Activated T-cell treated with anti-CD3 and anti-CD28 coated beads, Interleukin-2, amount 50 U/mL, for 24 hours (primary cell): ENCODE results near the gene TIAL1.

Experiments
- DNase-seq: peaks from one replicate; pipeline ENCODE4 v3.0.0-alpha.2; 2020
- H3K27ac Mint-ChIP-seq: 2 replicates; pipeline ENCODE4 v1.8.0; 2020; ENCODE audit warnings: mild to moderate bottlenecking, mixed read lengths
- H3K27me3 Mint-ChIP-seq: 2 replicates; pipeline ENCODE4 v1.8.0; 2020; ENCODE audit warnings: mixed read lengths
- H3K36me3 Mint-ChIP-seq: 2 replicates; pipeline ENCODE4 v1.8.0; 2020; ENCODE audit warnings: low read depth, mixed read lengths
- H3K4me1 Mint-ChIP-seq: 2 replicates; pipeline ENCODE4 v1.8.0; 2020; ENCODE audit warnings: low read depth, mixed read lengths
- H3K4me3 Mint-ChIP-seq: 2 replicates; pipeline ENCODE4 v1.8.0; 2020; ENCODE audit warnings: mild to moderate bottlenecking, moderate library complexity, mixed read lengths
- H3K9me3 Mint-ChIP-seq: 2 replicates; pipeline ENCODE4 v1.8.0; 2020; ENCODE audit warnings: mixed read lengths

TIAL1 gene, protein sequence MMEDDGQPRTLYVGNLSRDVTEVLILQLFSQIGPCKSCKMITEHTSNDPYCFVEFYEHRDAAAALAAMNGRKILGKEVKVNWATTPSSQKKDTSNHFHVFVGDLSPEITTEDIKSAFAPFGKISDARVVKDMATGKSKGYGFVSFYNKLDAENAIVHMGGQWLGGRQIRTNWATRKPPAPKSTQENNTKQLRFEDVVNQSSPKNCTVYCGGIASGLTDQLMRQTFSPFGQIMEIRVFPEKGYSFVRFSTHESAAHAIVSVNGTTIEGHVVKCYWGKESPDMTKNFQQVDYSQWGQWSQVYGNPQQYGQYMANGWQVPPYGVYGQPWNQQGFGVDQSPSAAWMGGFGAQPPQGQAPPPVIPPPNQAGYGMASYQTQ

GRCh38 chr10:119596537-119597404, at the start of gene TIAL1:
Gene TIAL1, minus strand, starts transcription at chr10:119596964. Its CDS starts 499 bp downstream, at chr10:119596465.
- Mint-ChIP-seq H3K36me3 (peaks cover 87% of the 10 kb centered on the region), H3K4me1 (peaks cover 52% of the 10 kb centered on the region), H3K9me3 (no peaks in the 10 kb centered on the region), H3K27me3 (no peaks in the 10 kb centered on the region), H3K27ac (peak within 1 kb of the TSS; percentile 98), H3K4me3 (peak within 1 kb of the TSS; percentile 96)
- DNase-seq = peak; percentile 92

- H3K36me3 Mint-ChIP-seq = no peaks in the 10 kb centered on the region
- H3K27ac Mint-ChIP-seq = no peak overlapping the region
- peaks cover 27% of the 10 kb centered on the region for H3K4me1 Mint-ChIP-seq
- no peak for DNase-seq
- no peaks in the 10 kb centered on the region for H3K27me3 Mint-ChIP-seq
- no peaks in the 10 kb centered on the region for H3K9me3 Mint-ChIP-seq
- no peak overlapping the region for H3K4me3 Mint-ChIP-seq
These were observed 48.2 kb upstream of the TIAL1 start for GRCh38 chr10:119644994-119645393.

DNA sequence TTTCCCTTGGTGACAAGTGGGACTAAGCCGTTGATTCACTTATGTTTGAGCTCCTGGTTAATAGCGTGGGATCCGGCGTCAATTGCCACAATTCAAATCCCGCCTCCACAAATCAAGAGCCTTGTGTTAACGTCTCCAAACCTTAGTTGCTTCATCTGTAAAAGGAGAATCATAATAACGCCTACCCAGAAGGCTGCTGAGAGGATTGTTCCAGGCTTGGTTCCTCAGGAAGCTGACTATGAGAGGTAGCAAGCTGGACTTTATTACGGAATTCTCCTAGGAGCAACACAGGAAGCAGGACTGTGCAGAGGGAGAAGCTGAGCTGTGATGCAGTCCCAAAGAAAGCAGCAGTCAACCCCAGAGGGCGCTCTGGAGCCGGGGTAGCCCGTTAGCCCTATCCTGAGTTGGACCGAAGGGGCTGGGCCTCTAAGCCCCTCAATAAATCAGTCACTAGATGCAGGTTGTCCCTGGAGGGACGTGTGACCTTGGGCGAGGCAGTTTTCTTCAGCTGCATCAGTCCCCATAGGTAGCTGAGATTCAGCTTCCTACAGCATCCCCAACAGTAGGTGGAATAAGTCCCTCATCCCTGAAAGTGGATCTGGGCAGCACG, 47.5 kb upstream of the TIAL1 start:
- H3K27ac Mint-ChIP-seq = no peak overlapping the region
- H3K36me3 Mint-ChIP-seq = no peaks in the 10 kb centered on the region
- no peak overlapping the region for H3K4me3 Mint-ChIP-seq
- no peaks in the 10 kb centered on the region for H3K27me3 Mint-ChIP-seq
- DNase-seq = no peak
- no peaks in the 10 kb centered on the region for H3K9me3 Mint-ChIP-seq
- H3K4me1 Mint-ChIP-seq = peaks cover 24% of the 10 kb centered on the region

GRCh38 chr10:119643306-119644204, 46.8 kb upstream of the TIAL1 start:
- DNase-seq = no peak
- Mint-ChIP-seq H3K27ac (no peak overlapping the region), H3K9me3 (no peaks in the 10 kb centered on the region), H3K4me3 (no peak overlapping the region), H3K36me3 (no peaks in the 10 kb centered on the region), H3K4me1 (peaks cover 24% of the 10 kb centered on the region), H3K27me3 (no peaks in the 10 kb centered on the region)

DNA sequence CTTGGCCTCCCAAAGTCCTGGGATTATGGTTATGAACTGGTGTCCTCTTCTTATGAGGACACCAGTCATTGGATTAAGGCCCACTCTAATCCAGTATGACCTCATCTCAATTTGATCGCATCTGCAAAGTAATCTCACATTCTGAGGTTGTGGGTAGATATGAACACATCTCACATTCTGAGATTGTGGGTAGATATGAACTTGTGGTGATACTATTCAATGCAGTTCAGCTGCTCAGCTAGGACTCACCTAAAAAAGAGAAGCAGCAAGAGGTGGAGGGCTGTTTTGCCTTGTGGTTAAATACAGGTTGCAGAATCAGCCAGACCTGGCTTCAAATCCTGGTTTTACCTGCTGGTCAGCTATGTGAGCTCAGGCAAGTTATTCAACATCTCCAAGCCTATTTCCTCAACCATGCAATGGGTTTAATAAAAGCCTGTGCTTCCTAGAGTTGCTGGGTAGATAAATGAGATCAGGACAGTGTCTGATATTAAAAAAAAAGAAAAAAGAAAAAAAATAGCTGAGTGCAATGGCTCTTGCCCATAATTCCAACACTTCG, 45.9 kb upstream of the TIAL1 start:
- Mint-ChIP-seq H3K9me3 (no peaks in the 10 kb centered on the region), H3K4me1 (peaks cover 24% of the 10 kb centered on the region), H3K27ac (no peak overlapping the region), H3K4me3 (no peak overlapping the region), H3K36me3 (no peaks in the 10 kb centered on the region), H3K27me3 (no peaks in the 10 kb centered on the region)
- no peak for DNase-seq

DNA sequence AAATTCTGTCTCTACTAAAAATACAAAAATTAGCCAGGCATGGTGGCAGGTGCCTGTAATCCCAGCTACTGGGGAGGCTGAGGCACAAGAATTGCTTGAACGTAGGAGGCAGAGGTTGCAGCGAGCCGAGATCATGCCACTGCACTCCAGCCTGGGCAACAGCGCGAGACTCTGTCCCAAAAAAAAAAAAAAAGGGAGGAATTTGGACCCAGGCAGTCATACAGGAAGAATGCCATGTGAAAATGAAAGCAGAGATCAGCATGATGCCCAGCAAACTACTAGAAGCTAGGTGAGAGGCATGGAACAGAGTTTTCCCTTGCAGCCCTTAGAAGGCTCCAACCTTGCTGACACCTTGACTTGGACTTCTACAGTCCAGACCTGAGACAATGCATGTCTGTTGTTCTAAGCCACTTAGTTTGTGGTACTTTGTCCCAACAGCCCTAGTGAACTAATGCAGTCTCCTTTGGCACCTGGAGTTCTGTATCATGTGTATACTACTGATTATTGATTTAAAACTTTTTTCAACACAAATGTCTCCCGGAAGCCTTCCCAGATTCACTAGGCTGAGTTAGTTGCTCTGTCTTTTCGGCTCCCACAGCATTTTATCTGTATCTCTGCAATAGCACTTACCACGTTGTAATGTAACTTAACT, 44.2 kb upstream of the TIAL1 start:
- Mint-ChIP-seq H3K36me3 (no peaks in the 10 kb centered on the region), H3K9me3 (no peaks in the 10 kb centered on the region), H3K27ac (no peak overlapping the region), H3K4me3 (no peak overlapping the region), H3K4me1 (peaks cover 24% of the 10 kb centered on the region), H3K27me3 (no peaks in the 10 kb centered on the region)
- no peak for DNase-seq

DNA sequence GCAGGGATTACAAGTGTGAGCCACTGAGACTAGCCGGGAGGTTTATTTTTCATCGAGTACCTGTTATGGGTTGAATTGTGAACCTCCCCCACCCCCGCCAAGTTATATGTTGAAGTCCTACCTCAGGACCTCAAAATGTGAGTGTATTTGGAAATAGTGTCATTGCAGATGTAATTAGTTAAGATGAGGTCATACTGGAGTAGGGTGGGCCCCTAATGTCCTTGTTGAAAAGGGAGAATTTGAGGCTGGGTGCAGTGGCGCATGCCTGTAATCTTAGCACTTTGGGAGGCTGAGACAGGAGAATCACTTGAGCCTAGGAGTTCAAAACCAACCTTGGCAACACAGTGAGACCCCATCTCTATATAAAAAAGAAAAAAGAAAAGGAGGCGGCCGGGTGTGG, 43.6 kb upstream of the TIAL1 start:
- Mint-ChIP-seq H3K27me3 (no peaks in the 10 kb centered on the region), H3K9me3 (no peaks in the 10 kb centered on the region), H3K36me3 (no peaks in the 10 kb centered on the region)

DNA sequence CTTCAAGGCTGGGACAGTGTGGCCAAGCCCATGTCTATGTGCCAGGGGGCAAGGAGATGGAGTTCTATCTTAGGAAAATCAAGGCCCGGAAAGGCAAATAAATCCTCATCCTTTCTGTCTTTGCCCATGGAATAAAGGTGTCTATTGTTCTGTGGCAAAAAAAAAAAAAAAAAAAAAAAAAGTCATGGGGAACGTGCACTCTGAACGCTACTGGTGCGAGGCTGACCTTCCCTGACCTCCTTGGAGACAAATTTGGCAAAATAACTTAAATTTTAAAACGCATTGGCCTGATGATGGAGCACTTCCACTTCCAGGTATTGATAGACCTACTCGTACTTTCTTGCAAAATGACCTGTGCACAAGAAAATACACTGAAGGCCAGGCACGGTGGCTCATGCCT, 42.2 kb upstream of the TIAL1 start:
- H3K27ac Mint-ChIP-seq = no peak overlapping the region
- peaks cover 24% of the 10 kb centered on the region for H3K4me1 Mint-ChIP-seq
- H3K9me3 Mint-ChIP-seq = no peaks in the 10 kb centered on the region
- H3K4me3 Mint-ChIP-seq = no peak overlapping the region
- no peaks in the 10 kb centered on the region for H3K27me3 Mint-ChIP-seq
- H3K36me3 Mint-ChIP-seq = no peaks in the 10 kb centered on the region
- DNase-seq = no peak

More for the DNA sequence above, 43.6 kb upstream of the TIAL1 start:
- H3K4me3 Mint-ChIP-seq = no peak overlapping the region
- H3K27ac Mint-ChIP-seq = no peak overlapping the region
- DNase-seq = no peak
- peaks cover 24% of the 10 kb centered on the region for H3K4me1 Mint-ChIP-seq

DNA sequence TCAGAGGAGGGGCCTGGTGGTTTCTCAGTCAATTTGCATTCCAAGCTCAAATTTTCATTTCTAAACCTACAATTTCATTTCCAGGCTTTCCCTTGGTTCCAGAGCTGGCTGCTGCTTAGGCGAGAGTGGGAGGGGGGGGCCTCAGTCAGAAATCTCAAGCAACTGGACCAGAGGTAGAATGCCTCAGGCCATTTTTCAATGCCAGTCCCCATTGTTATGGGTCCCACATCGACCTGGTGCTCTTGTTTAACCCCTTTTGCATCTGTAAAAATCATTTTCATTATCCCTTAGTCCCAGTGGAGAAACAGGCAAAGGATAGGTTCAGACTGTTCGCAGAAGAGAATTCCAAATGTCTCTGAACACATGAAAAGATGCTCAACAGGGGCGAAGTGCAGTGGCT, 40.9 kb upstream of the TIAL1 start:
- no peaks in the 10 kb centered on the region for H3K27me3 Mint-ChIP-seq
- H3K9me3 Mint-ChIP-seq = no peaks in the 10 kb centered on the region
- H3K36me3 Mint-ChIP-seq = no peaks in the 10 kb centered on the region
- no peak overlapping the region for H3K4me3 Mint-ChIP-seq
- peaks cover 13% of the 10 kb centered on the region for H3K4me1 Mint-ChIP-seq
- H3K27ac Mint-ChIP-seq = no peak overlapping the region
- no peak for DNase-seq

DNA sequence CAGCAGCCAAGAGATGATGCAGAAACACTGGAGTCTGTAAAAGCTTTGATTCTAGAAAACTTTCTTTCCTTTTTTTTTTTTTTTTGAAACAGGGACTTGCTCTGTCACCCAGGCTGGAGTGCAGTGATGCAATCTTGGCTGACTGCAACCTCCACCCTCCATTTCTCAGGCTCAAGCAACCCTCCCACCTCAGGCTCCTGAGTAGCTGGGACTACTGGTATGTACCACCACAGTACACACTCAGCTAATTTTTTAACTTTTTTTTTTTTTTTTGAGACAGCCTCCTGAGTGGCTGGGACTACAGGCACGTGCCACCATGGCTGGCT, 37.4 kb upstream of the TIAL1 start:
- Mint-ChIP-seq H3K4me1 (no peaks in the 10 kb centered on the region), H3K4me3 (no peak overlapping the region), H3K27me3 (no peaks in the 10 kb centered on the region), H3K9me3 (no peaks in the 10 kb centered on the region), H3K27ac (no peak overlapping the region), H3K36me3 (no peaks in the 10 kb centered on the region)
- DNase-seq = no peak

GRCh38 chr10:119633538-119634218, 36.9 kb upstream of the TIAL1 start:
- Mint-ChIP-seq H3K4me1 (no peaks in the 10 kb centered on the region), H3K4me3 (no peak overlapping the region), H3K9me3 (no peaks in the 10 kb centered on the region), H3K27me3 (no peaks in the 10 kb centered on the region), H3K36me3 (no peaks in the 10 kb centered on the region), H3K27ac (no peak overlapping the region)
- DNase-seq = no peak

GRCh38 chr10:119630300-119630699, 33.5 kb upstream of the TIAL1 start:
- Mint-ChIP-seq H3K4me1 (no peaks in the 10 kb centered on the region), H3K4me3 (no peak overlapping the region), H3K36me3 (no peaks in the 10 kb centered on the region), H3K9me3 (no peaks in the 10 kb centered on the region), H3K27ac (no peak overlapping the region), H3K27me3 (no peaks in the 10 kb centered on the region)
- no peak for DNase-seq

- Mint-ChIP-seq H3K9me3 (no peaks in the 10 kb centered on the region), H3K36me3 (no peaks in the 10 kb centered on the region), H3K4me3 (no peak overlapping the region), H3K4me1 (peaks cover 1% of the 10 kb centered on the region), H3K27me3 (no peaks in the 10 kb centered on the region), H3K27ac (no peak overlapping the region)
- DNase-seq = no peak
These were observed 29.0 kb upstream of the TIAL1 start for GRCh38 chr10:119625570-119626280.
